ENCODE results near the gene CCDC91. TPM values are rescaled to one million over a fixed set of nuclear protein-coding genes. Genes with fewer than 3 reads are reported as not detected.

Gene CCDC91, protein sequence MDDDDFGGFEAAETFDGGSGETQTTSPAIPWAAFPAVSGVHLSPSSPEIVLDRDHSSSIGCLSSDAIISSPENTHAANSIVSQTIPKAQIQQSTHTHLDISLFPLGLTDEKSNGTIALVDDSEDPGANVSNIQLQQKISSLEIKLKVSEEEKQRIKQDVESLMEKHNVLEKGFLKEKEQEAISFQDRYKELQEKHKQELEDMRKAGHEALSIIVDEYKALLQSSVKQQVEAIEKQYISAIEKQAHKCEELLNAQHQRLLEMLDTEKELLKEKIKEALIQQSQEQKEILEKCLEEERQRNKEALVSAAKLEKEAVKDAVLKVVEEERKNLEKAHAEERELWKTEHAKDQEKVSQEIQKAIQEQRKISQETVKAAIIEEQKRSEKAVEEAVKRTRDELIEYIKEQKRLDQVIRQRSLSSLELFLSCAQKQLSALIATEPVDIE
- total RNA-seq (10 to 100 TPM; 18.0 to 27.0 (median 20.4) TPM), polyA plus RNA-seq (10 to 100 TPM; 15.0 to 18.7 TPM)

GRCh38 chr12:28190321-28191050, at the start of gene CCDC91:
TSS of gene CCDC91 (plus strand) at chr12:28190456. CDS start at chr12:28257216, 66,760 bp downstream.
- WGBS, 2 donors = 0 to 1% methylated on average over 66 to 72 of the region's 72 CpGs
- DNase-seq = peak; percentile 87 to 95 (median 90)
- Histone ChIP-seq H3K27ac (peak within 1 kb of the TSS; percentile 98 to 100 (median 100)), H3K36me3 (no peaks in the 10 kb centered on the region), H3K27me3 (no peaks in the 10 kb centered on the region), H3K4me3 (peak within 1 kb of the TSS; percentile 74 to 95 (median 86)), H3K9me3 (no peaks in the 10 kb centered on the region), H3K4me1 (peaks cover 8 to 13% (median 9%) of the 10 kb centered on the region in 3 donors)
- intact Hi-C loops (cut with DNase I) = no loop called here
- TF ChIP-seq, protein P1, sequence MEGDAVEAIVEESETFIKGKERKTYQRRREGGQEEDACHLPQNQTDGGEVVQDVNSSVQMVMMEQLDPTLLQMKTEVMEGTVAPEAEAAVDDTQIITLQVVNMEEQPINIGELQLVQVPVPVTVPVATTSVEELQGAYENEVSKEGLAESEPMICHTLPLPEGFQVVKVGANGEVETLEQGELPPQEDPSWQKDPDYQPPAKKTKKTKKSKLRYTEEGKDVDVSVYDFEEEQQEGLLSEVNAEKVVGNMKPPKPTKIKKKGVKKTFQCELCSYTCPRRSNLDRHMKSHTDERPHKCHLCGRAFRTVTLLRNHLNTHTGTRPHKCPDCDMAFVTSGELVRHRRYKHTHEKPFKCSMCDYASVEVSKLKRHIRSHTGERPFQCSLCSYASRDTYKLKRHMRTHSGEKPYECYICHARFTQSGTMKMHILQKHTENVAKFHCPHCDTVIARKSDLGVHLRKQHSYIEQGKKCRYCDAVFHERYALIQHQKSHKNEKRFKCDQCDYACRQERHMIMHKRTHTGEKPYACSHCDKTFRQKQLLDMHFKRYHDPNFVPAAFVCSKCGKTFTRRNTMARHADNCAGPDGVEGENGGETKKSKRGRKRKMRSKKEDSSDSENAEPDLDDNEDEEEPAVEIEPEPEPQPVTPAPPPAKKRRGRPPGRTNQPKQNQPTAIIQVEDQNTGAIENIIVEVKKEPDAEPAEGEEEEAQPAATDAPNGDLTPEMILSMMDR (IDR thresholded peaks at IDR 0.05) = no peak
- FAIRE-seq = no peak
- ATAC-seq = peak; percentile 85 to 93 (median 88)

GRCh38 chr12:28144059-28144458, 46.2 kb upstream of the CCDC91 start:
- TF ChIP-seq, protein P1 (IDR thresholded peaks at IDR 0.05) = no peak
- no peak for FAIRE-seq
- WGBS, 2 donors = 79 to 80% methylated on average over 8 of the region's 8 CpGs
- Histone ChIP-seq H3K27me3 (no peaks in the 10 kb centered on the region), H3K27ac (no peak overlapping the region), H3K4me1 (no peaks in the 10 kb centered on the region), H3K4me3 (no peak overlapping the region), H3K9me3 (no peaks in the 10 kb centered on the region), H3K36me3 (no peaks in the 10 kb centered on the region)
- intact Hi-C loops (cut with DNase I) = no loop called here
- no peak for DNase-seq
- no peak for ATAC-seq

DNA sequence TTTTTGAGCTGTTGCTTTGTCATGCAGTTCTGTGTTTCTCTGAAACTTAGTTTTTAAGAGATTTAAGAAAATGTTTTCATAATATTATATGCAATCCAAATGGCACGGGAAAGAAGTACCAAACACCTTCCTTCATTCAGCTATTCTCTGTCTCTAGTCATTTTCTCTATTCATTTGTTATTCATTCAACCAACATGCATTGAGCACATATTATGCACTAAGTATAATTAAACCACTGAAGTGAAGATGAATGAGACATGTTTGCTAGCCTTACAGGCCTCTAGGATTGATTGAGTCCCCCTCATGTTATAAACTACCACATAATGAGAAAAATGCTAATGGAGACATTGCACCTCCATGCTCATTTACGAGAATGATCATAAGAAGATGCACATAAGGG, 45.7 kb upstream of the CCDC91 start:
- intact Hi-C loops (cut with DNase I) = no loop called here
- Histone ChIP-seq H3K36me3 (no peaks in the 10 kb centered on the region), H3K27ac (no peak overlapping the region), H3K27me3 (no peaks in the 10 kb centered on the region), H3K4me1 (no peaks in the 10 kb centered on the region), H3K4me3 (no peak overlapping the region), H3K9me3 (no peaks in the 10 kb centered on the region)
- FAIRE-seq (no peak), ATAC-seq (no peak), DNase-seq (no peak)
- TF ChIP-seq, protein P1 (IDR thresholded peaks at IDR 0.05) = no peak
- 91 to 92% methylated on average over 2 of the region's 2 CpGs for WGBS, 2 donors

DNA sequence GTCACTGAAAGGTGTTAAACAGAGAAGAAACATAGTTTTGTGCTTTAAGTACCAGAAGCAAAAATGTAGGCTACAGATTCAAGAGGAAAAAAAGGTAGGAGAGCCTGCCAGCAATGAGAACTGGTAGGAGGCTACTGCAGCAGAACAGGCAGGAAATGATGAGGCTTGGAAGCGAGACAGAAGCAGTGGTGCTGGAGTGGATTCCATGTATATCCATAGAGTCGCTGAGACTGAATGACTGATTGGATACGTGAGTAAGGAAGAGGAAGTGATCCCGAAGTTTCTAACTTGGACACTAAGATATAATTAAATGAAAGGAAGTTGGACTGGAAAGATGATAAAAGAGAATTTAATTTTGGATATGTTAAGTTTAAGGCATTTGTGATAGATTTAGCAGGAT, 45.0 kb upstream of the CCDC91 start:
- intact Hi-C loops (cut with DNase I) = no loop called here
- no peaks in the 10 kb centered on the region for H3K36me3 ChIP-seq

More for the DNA sequence above, 45.0 kb upstream of the CCDC91 start:
- Histone ChIP-seq H3K27ac (no peak overlapping the region), H3K27me3 (no peaks in the 10 kb centered on the region), H3K9me3 (no peaks in the 10 kb centered on the region), H3K4me3 (no peak overlapping the region), H3K4me1 (no peaks in the 10 kb centered on the region)
- 85 to 90% methylated on average over 4 of the region's 4 CpGs for WGBS, 2 donors
- no peak for DNase-seq
- no peak for ATAC-seq
- TF ChIP-seq, protein P1 (IDR thresholded peaks at IDR 0.05) = no peak
- no peak for FAIRE-seq

All from pancreas (tissue), 10 donors.